Esophagus squamous epithelium (tissue), 5 donors: ENCODE data around the gene TRPM8. TPM values are rescaled to one million over a fixed set of nuclear protein-coding genes. Genes with fewer than 3 reads are reported as not detected.

Experiments used
- DNase-seq: peaks from one replicate; lab custom pipeline; 2025; lab: John Stamatoyannopoulos, UW
- H3K27ac ChIP-seq, 4 donors: fragments of 200-600 bp; sonication (generic); one replicate each; pipeline ENCODE4 v1.5.1; 2016 to 2019; ENCODE audit warnings: mild to moderate bottlenecking in 1 of 4
- H3K27me3 ChIP-seq, 4 donors: fragments of 200-600 bp; sonication (generic); 1 replicate in 3 of 4; 2 replicates in 1 of 4; pipeline versions ENCODE4 v1.5.1 to v1.6.0; 2017 to 2021; ENCODE audit warnings: antibody characterized with exemption in 1 of 4
- H3K36me3 ChIP-seq, 3 donors: fragments of 200-600 bp; sonication (generic); one replicate each; pipeline ENCODE4 v1.5.1; 2016 to 2019
- H3K4me1 ChIP-seq, 3 donors: fragments of 200-600 bp; sonication (generic); one replicate each; pipeline ENCODE4 v1.5.1; 2017 to 2019
- H3K4me3 ChIP-seq, 4 donors: fragments of 200-600 bp; sonication (generic); 1 replicate in 3 of 4; 2 replicates in 1 of 4; pipeline ENCODE4 v1.5.1; 2016 to 2019; ENCODE audit warnings: mild to moderate bottlenecking in 2 of 4, moderate library complexity in 1 of 4
- H3K9me3 ChIP-seq, 3 donors: fragments of 200-600 bp; sonication (generic); one replicate each; pipeline ENCODE4 v1.5.1; 2016 to 2019
- POLR2A ChIP-seq, 4 donors: fragments of 450-650 bp; IDR thresholded peaks; one replicate each; pipeline ENCODE4 v1.6.1; 2017; ENCODE audit warnings: antibody characterized with exemption in 4 of 4, mild to moderate bottlenecking in 4 of 4, moderate library complexity in 3 of 4
- WGBS, 2 donors: methylation state at CpG; one replicate each; pipeline ENCODE4 v1.1.5; 2018; 5-methylcytosine and 5-hydroxymethylcytosine counted together
- intact Hi-C: fragments of 100-400 bp; cut with DNase I; formaldehyde crosslinking; loops from one replicate; pipeline ENCODE4 v1.15.0; 2022
- total RNA-seq, 4 donors: library from RNA; depleted of rRNA; stranded (reverse); fragments of >200 nt; gene quantifications; one replicate each; pipeline ENCODE4 v1.1.0, GENCODE V29; 2016
- TF ChIP-seq, protein P1 (sequence below), 6 experiments: fragments of 450-650 bp in 4 of 6; fragments of 200-600 bp in 2 of 6; sonication (generic) in 2 of 6; IDR thresholded peaks; one replicate each; pipeline ENCODE4 v1.5.1; 2016 to 2019; ENCODE audit warnings: antibody characterized with exemption in 6 of 6, mild to moderate bottlenecking in 4 of 6, moderate library complexity in 4 of 6
- donor health status: DM: yes; HTN: yes; CAD: no.

TRPM8 gene
- total RNA-seq, 4 donors from 2014 or later: not detected

DNA sequence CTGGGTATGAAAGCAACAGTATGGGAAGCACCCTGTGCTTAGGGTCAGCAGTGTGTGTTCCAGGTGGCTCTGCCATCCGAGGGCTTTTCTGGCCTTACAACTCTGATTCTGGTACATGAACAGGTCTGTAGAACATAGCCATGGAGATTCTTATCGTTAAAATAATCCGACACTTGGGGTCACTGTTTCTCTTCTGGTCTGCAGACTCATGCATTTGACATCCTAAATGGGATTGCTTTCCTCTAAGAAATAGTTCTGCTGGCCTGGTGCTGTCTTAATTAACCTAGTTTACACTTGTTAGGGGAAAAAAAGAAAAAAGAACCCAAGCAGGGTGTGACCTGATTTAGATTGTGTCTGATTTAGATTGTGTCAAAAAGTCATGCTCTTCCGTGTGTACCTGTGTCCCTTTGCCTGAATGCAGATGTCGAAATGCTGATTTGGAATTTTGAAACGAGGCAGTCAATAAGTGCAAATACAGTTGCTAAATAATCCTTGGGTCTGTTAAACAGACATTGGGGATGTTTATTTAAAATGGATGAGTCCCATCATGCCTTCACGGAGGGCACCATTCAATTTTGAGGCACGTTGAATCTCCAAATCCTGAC is 59.6 kb downstream of the TRPM8 start:
- DNase-seq: no peak
- Histone ChIP-seq H3K36me3 (no peaks in the 10 kb centered on the region), H3K4me3 (no peak overlapping the region), H3K4me1 (peaks cover 5 to 41% (median 6%) of the 10 kb centered on the region in 3 donors), H3K9me3 (no peaks in the 10 kb centered on the region), H3K27me3 (peaks cover 0 to 59% (median 0%) of the 10 kb centered on the region in 4 donors), H3K27ac (no peak overlapping the region)
- intact Hi-C loops: loop anchor here (10.0 kb wide), 2 partner anchors 528 to 568 kb away; no protein-coding TSS in a partner anchor
- WGBS, 2 donors: 34 to 42% methylated on average over 8 of the region's 8 CpGs
- TF ChIP-seq, protein P1, sequence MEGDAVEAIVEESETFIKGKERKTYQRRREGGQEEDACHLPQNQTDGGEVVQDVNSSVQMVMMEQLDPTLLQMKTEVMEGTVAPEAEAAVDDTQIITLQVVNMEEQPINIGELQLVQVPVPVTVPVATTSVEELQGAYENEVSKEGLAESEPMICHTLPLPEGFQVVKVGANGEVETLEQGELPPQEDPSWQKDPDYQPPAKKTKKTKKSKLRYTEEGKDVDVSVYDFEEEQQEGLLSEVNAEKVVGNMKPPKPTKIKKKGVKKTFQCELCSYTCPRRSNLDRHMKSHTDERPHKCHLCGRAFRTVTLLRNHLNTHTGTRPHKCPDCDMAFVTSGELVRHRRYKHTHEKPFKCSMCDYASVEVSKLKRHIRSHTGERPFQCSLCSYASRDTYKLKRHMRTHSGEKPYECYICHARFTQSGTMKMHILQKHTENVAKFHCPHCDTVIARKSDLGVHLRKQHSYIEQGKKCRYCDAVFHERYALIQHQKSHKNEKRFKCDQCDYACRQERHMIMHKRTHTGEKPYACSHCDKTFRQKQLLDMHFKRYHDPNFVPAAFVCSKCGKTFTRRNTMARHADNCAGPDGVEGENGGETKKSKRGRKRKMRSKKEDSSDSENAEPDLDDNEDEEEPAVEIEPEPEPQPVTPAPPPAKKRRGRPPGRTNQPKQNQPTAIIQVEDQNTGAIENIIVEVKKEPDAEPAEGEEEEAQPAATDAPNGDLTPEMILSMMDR (IDR thresholded peaks at IDR 0.05): peak in 5 of 6 experiments; percentile 29 to 52 (median 44)
- no peak for TF ChIP-seq POLR2A (IDR thresholded peaks at IDR 0.05)

DNA sequence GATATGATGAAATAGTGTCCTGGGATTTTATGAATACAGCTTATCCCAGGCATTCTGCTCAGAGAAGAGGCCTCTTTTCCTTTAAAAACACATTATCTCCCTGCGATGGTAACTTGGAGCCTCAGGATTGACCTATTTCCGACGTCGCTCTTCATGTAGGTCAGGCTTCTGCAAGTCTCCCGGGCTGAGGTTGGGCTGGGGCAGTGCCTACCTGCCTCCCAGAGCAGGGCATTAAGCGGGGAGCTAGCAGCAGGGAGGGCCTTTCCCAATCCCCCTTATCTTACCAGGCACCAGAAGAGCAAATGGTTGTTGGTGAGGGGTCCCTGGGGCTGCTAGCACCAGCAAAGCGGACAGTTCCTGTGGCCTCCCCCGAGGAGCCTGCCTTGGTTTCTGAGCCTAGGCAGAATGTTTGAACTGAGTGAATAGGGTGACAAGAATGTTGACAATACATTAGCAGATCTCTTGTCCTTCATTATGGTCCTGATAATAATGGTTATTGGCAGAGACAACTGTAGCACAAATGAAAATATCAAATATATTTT is 60.2 kb downstream of the TRPM8 start:
- Histone ChIP-seq H3K9me3 (no peaks in the 10 kb centered on the region), H3K27ac (no peak overlapping the region), H3K36me3 (no peaks in the 10 kb centered on the region), H3K27me3 (peaks cover 0 to 53% (median 0%) of the 10 kb centered on the region in 4 donors), H3K4me3 (no peak overlapping the region), H3K4me1 (peaks cover 5 to 40% (median 6%) of the 10 kb centered on the region in 3 donors)
- TF ChIP-seq POLR2A (IDR thresholded peaks at IDR 0.05): no peak
- TF ChIP-seq, protein P1 (IDR thresholded peaks at IDR 0.05): no peak
- DNase-seq: no peak
- intact Hi-C loops: loop anchor here (10.0 kb wide), 2 partner anchors 527 to 567 kb away; no protein-coding TSS in a partner anchor
- WGBS, 2 donors: 63 to 76% methylated on average over 6 to 8 of the region's 8 CpGs

DNA sequence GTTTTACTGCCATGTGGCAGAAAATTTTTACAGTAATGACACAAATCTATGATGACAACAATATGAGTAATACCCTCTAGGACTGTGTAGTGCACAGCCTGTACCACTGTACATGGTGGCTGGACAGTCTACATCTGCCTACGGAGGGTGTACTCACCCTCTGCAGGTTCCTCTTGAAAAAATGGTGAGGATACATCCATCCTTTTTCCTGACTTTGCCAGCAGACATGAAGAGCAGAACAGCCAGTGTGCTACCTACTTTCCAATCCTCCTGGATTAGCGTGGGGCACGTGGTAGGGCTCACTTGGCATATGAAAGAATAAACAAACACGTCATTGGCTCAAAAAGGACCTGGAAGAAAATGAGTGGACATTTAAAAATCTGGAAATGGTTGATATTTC is 62.6 kb downstream of the TRPM8 start:
- 28 to 54% methylated on average over 4 of the region's 4 CpGs for WGBS, 2 donors
- Histone ChIP-seq H3K27me3 (peaks cover 0 to 48% (median 0%) of the 10 kb centered on the region in 4 donors), H3K4me1 (peaks cover 0 to 16% (median 5%) of the 10 kb centered on the region in 3 donors), H3K4me3 (no peak overlapping the region), H3K36me3 (no peaks in the 10 kb centered on the region), H3K9me3 (no peaks in the 10 kb centered on the region), H3K27ac (no peak overlapping the region)
- TF ChIP-seq, protein P1 (IDR thresholded peaks at IDR 0.05): no peak
- intact Hi-C loops: loop anchor here (10.0 kb wide), 2 partner anchors 525 to 565 kb away; no protein-coding TSS in a partner anchor
- no peak for DNase-seq

DNA sequence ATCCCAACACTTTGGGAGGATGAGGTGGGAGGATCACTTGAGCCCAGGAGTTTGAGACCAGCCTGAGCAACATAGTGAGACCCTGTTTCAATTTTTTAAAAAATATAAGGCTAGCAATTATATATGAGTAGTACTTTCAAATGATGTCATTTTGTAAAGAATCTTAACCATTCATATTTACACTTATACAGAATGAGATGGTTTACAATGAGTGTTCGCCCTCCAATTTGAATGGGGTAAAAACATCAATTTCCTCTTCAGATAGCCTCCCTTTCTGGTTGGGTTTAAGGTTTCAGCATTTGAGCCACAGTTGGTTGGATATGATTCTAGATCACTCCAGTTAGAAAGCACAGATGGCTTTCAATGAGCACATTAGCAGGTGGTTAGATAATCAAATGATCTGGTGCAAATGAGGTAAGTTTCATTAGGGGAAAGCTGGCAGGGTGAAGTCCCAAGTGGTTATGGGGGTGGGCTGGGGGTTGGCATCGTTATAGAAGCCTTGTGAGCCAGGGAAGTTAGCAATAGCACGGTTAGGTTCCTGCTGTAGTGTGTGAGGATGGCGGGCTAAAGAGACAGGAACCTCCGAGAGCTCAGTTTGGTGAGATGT is 63.9 kb downstream of the TRPM8 start:
- no peak overlapping the region for H3K27ac ChIP-seq
- DNase-seq: no peak
- no peak overlapping the region for H3K4me3 ChIP-seq
- peaks cover 0 to 8% (median 0%) of the 10 kb centered on the region in 3 donors for H3K4me1 ChIP-seq
- TF ChIP-seq, protein P1 (IDR thresholded peaks at IDR 0.05): no peak
- TF ChIP-seq POLR2A (IDR thresholded peaks at IDR 0.05): no peak
- peaks cover 0 to 48% (median 0%) of the 10 kb centered on the region in 4 donors for H3K27me3 ChIP-seq
- H3K36me3 ChIP-seq: no peaks in the 10 kb centered on the region
- WGBS, 2 donors: 78 to 82% methylated on average over 5 of the region's 5 CpGs
- H3K9me3 ChIP-seq: no peaks in the 10 kb centered on the region
- intact Hi-C loops: no loop called here
